Choroid plexus epithelial cell (primary cell): Measurements from ENCODE around the gene HSPB6.
"Not testable (repeated sequence)": the region's sequence is repeated elsewhere in the genome, so short reads cannot be mapped to it uniquely, and the experiment has no call there.

Experiments
- DNase-seq: peaks from one replicate; pipeline ENCODE4 v3.0.0-alpha.2; 2010; ENCODE audit warnings: low read depth
- H3K4me3 ChIP-seq: 2 replicates; pipeline ENCODE4 v1.5.1; 2011; ENCODE audit warnings: low read depth, mild to moderate bottlenecking, control low read depth, low read length, moderate library complexity
- CTCF ChIP-seq: conservative IDR thresholded peaks from 2 replicates; pipeline ENCODE4 v1.5.1; 2011; ENCODE audit warnings: low read depth, mild to moderate bottlenecking, control low read depth, inconsistent platforms, low read length, moderate library complexity

The HSPB6 gene

GRCh38 chr19:35756377-35757230 is at the start of gene HSPB6:
TSS of gene HSPB6 (minus strand) at chr19:35757029. CDS start at chr19:35757008, 21 bp downstream.
- TF ChIP-seq CTCF: no peak
- peak within 1 kb of the TSS; percentile 82 for H3K4me3 ChIP-seq
- DNase-seq: peak; percentile 86

GRCh38 chr19:35806597-35806996 is 49.8 kb upstream of the HSPB6 start:
- TF ChIP-seq CTCF: no peak
- DNase-seq: no peak
- H3K4me3 ChIP-seq: no peak overlapping the region

- no peak for TF ChIP-seq CTCF
- DNase-seq: no peak
- no peak overlapping the region for H3K4me3 ChIP-seq
These were observed 48.8 kb upstream of the HSPB6 start for GRCh38 chr19:35805526-35806102.

GRCh38 chr19:35801828-35802227 is 45.0 kb upstream of the HSPB6 start:
- no peak overlapping the region for H3K4me3 ChIP-seq
- DNase-seq: no peak
- no peak for TF ChIP-seq CTCF

- DNase-seq: peak; percentile 7
- no peak for TF ChIP-seq CTCF
- no peak overlapping the region for H3K4me3 ChIP-seq
These were observed 40.8 kb upstream of the HSPB6 start for GRCh38 chr19:35797663-35798062.

- no peak for TF ChIP-seq CTCF
- DNase-seq: no peak
- H3K4me3 ChIP-seq: no peak overlapping the region
These were observed 40.1 kb upstream of the HSPB6 start for GRCh38 chr19:35796645-35797542.

- DNase-seq, H3K4me3 ChIP-seq: not testable (repeated sequence)
These were observed 38.7 kb upstream of the HSPB6 start for GRCh38 chr19:35795564-35795963.
